Endometrial microvascular endothelial cells (primary cell): ENCODE data around the gene CMTR2. TPM values are rescaled to one million over a fixed set of nuclear protein-coding genes. Genes with fewer than 3 reads are reported as not detected.

Experiments used
- in situ Hi-C: cut with HindIII; loops from 2 replicates; pipeline ENCODE4 v1.10.0; 2017; ENCODE audit warnings: low sequenced_read_pairs, low pct_unique_long_range_greater_than_20kb; ENCODE audit errors: inconsistent ontology term
- total RNA-seq: library from RNA; depleted of rRNA; stranded (reverse); fragments of >200 nt; gene quantifications from one replicate; pipeline ENCODE4 v1.2.3, GENCODE V29; 2015; ENCODE audit errors: inconsistent ontology term

The CMTR2 gene
- total RNA-seq, 1 donor from 2014 or later: 31.6 TPM

DNA sequence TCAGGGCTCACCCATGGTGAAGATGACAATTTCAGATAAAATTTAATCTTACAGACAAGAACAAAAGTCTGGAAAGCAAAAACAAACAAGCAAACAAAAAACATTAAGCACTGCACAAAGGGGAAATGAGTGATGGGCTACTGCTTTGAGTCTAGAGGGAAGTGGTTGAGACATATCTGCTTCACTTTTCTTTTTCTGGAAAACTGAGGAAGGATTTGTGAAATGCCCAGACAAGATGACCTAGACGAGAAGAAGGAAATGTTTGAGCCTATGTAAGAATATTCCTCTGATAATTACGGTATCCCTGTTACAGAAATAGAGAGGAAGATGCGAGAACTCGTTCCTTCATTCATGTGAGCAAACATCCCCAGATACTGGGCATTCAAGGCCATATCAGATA lies 47.2 kb downstream of the CMTR2 start:
- in situ Hi-C loops: no loop called here

Other genes with a start within 250 kb of the CMTR2 start
- gene HYDIN, start 58.7 kb downstream of the CMTR2 start, total RNA-seq: not detected
- not detected for gene CALB2, start 69.3 kb upstream of the CMTR2 start, total RNA-seq
- not detected for gene TLE7, start 152.7 kb upstream of the CMTR2 start, total RNA-seq
- 17.1 TPM for gene ZNF23, start 172.8 kb upstream of the CMTR2 start, total RNA-seq
- gene ZNF19, start 199.9 kb upstream of the CMTR2 start, total RNA-seq: 0.37 TPM
- gene CHST4, start 237.0 kb upstream of the CMTR2 start, total RNA-seq: not detected